ENCODE measurements around the gene KIRREL3.

- TF ChIP-seq POLR2A (IDR thresholded peaks at IDR 0.05; ENCODE audit: low read depth, low read length) (no peak), POLR2AphosphoS5 (IDR thresholded peaks at IDR 0.05; ENCODE audit: low read depth, low read length) (no peak), TAF1 (IDR thresholded peaks at IDR 0.05; ENCODE audit: low read depth, low read length) (no peak), SPI1 (IDR thresholded peaks at IDR 0.05; ENCODE audit: low read depth, low read length) (no peak), POU2F2 (IDR thresholded peaks at IDR 0.05; ENCODE audit: low read depth, low read length) (no peak), PAX5 (IDR thresholded peaks at IDR 0.05; ENCODE audit: insufficient read depth, low read length, severe bottlenecking) (no peak)
These were observed 475.4 kb downstream of the KIRREL3 start for GRCh38 chr11:126525216-126525615.
